Karpas-422 (cell line): Measurements from ENCODE around the gene PRDM8. TPM values are rescaled to one million over a fixed set of nuclear protein-coding genes. Genes with fewer than 3 reads are reported as not detected.

Experiments
- DNase-seq: peaks from one replicate; pipeline ENCODE4 v3.0.0-alpha.2; 2015
- H2AFZ ChIP-seq: fragments of 200-600 bp; sonication (generic); 2 replicates; pipeline ENCODE4 v1.6.1; 2014; ENCODE audit warnings: antibody characterized with exemption, low read length, mixed read lengths
- H3K27ac ChIP-seq: fragments of 200-600 bp; sonication (generic); 2 replicates; pipeline ENCODE4 v1.5.1; 2014; ENCODE audit warnings: mild to moderate bottlenecking, low read length, moderate library complexity
- H3K27me3 ChIP-seq: fragments of 200-600 bp; sonication (generic); 2 replicates; pipeline ENCODE4 v1.6.1; 2014; ENCODE audit warnings: low read length, mixed read lengths
- H3K36me3 ChIP-seq: fragments of 200-600 bp; sonication (generic); 2 replicates; pipeline ENCODE4 v1.6.1; 2014; ENCODE audit warnings: low read length, mixed read lengths; ENCODE audit not compliant: insufficient read depth
- H3K4me1 ChIP-seq: fragments of 200-600 bp; sonication (generic); 2 replicates; pipeline ENCODE4 v1.6.1; 2014; ENCODE audit warnings: mild to moderate bottlenecking, low read length, mixed read lengths
- H3K4me2 ChIP-seq: fragments of 200-600 bp; sonication (generic); 2 replicates; pipeline ENCODE4 v1.6.1; 2014; ENCODE audit warnings: low read length, low read depth, mild to moderate bottlenecking; ENCODE audit not compliant: poor library complexity, severe bottlenecking
- H3K4me3 ChIP-seq: fragments of 200-600 bp; sonication (generic); 2 replicates; pipeline ENCODE4 v1.5.1; 2014; ENCODE audit warnings: mild to moderate bottlenecking, antibody characterized with exemption, low read length, mixed read lengths
- H3K79me2 ChIP-seq: fragments of 200-600 bp; sonication (generic); 2 replicates; pipeline ENCODE4 v1.6.1; 2014; ENCODE audit warnings: mild to moderate bottlenecking, low read length, mixed read lengths
- H3K9ac ChIP-seq: fragments of 200-600 bp; sonication (generic); 2 replicates; pipeline ENCODE4 v1.6.0; 2014; ENCODE audit warnings: low read length
- H3K9me2 ChIP-seq: fragments of 200-600 bp; sonication (generic), shearing (Covaris generic); replicated peaks from 2 replicates; pipeline ENCODE4 v1.6.0; 2014; ENCODE audit warnings: mild to moderate bottlenecking, low read length, moderate library complexity; ENCODE audit not compliant: insufficient read depth
- H3K9me3 ChIP-seq: fragments of 300-700, 200-600 bp; sonication (generic); 2 replicates; pipeline ENCODE4 v1.6.1; 2014; ENCODE audit warnings: low read length, mixed read lengths
- H4K20me1 ChIP-seq: fragments of 200-600 bp; sonication (generic); 2 replicates; pipeline ENCODE4 v1.6.1; 2014; ENCODE audit warnings: mild to moderate bottlenecking, antibody characterized with exemption, low read length, low read depth; ENCODE audit not compliant: insufficient read depth
- total RNA-seq: library from RNA; depleted of rRNA; stranded (reverse); fragments of >200 nt; shearing (Covaris generic); gene quantifications from 2 replicates; pipeline ENCODE4 v1.2.3, GENCODE V29; 2014; ENCODE audit warnings: low replicate concordance

Gene PRDM8
- total RNA-seq, 1 experiment from 2014 or later: not detected

DNA sequence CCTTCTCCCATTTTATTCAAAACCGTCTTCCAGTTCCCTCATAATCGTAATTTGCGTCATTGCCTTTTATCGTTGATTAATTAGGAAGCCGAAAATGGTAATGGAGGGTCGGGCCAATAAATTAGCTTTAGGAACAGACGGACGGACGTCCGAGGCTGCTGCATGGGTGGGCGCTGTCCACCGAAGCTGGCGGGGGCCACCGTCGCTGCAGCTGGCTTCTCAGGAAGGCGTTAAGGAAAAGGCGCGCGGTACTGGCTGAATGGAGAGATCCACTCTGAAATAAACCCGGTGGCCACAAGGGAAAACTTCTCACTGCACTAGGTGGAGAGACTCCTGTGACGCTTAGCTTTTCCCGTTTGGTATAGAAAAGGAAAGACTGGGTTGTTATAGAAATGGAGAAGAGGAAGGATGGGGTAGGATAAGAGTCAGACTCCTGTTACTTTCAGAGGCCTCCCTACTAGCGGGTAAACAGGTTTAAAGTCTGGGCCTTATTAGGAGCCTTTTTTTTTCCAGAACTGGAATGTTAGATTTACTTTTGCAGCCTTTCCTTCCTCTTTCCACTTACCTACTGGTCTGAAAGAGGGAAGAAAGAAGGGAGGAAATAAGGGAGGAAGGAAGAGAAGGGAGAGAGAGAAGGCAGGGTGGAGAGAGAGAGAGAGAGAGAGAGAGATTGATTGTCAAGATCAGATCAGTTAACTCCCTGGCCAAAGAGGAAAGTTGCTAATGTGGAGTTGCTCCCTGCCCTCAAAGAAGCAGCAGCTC is 11.3 kb upstream of the PRDM8 start:
- H3K4me2 ChIP-seq: no peak overlapping the region
- no peaks in the 10 kb centered on the region for H3K36me3 ChIP-seq
- H2AFZ ChIP-seq: no peak overlapping the region
- H4K20me1 ChIP-seq: no peaks in the 10 kb centered on the region
- H3K9me2 ChIP-seq: no peaks in the 10 kb centered on the region
- no peaks in the 10 kb centered on the region for H3K4me1 ChIP-seq
- DNase-seq: no peak
- no peak overlapping the region for H3K9ac ChIP-seq
- no peaks in the 10 kb centered on the region for H3K9me3 ChIP-seq
- H3K27ac ChIP-seq: no peak overlapping the region
- no peak overlapping the region for H3K4me3 ChIP-seq
- H3K27me3 ChIP-seq: no peaks in the 10 kb centered on the region
- H3K79me2 ChIP-seq: no peaks in the 10 kb centered on the region

DNA sequence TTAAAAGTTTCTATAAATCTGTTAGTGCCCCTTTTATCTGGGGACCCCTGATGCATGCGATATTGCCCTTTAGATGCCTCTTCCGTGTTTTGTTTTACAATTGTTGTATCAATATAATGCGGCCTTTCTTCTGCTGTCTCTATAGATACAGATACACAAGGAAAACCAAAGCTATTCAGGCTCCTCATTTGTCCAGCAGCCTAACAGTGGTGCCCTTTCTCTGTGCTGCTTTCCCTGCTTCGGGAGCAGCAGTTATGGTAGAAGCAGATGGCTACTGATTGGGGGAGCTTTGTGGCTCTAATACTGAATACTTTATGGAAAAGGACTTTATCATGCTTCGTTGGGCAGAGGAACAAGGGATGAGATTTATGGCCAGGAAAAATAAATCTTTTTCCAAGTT is 10.6 kb upstream of the PRDM8 start:
- Histone ChIP-seq H3K27me3 (no peaks in the 10 kb centered on the region), H3K36me3 (no peaks in the 10 kb centered on the region), H3K9ac (no peak overlapping the region), H3K27ac (no peak overlapping the region), H3K9me3 (no peaks in the 10 kb centered on the region), H3K79me2 (no peaks in the 10 kb centered on the region), H3K9me2 (no peaks in the 10 kb centered on the region), H4K20me1 (no peaks in the 10 kb centered on the region), H3K4me2 (no peak overlapping the region), H3K4me1 (no peaks in the 10 kb centered on the region), H3K4me3 (no peak overlapping the region), H2AFZ (no peak overlapping the region)
- DNase-seq: no peak

DNA sequence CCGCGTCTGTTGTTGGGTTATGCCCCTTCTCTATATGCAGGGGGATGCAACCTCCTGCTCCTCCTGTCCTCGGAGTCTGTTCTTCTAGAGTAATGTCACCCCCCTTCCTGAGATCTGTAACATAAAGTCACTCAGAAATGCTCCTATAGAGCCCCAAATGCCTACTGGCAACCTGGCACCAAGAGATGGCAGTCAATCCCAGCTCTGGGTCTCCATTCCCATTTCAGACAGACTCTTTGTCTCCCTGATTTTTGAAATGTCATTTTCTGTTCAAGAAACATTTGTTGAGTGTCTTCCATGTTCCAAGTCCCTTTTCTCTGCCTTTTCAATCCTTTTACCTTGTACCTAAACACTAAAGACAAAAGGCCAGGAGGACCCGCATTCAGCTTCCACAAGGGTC is 9.6 kb upstream of the PRDM8 start:
- Histone ChIP-seq H3K27me3 (no peaks in the 10 kb centered on the region), H3K36me3 (no peaks in the 10 kb centered on the region), H3K9ac (no peak overlapping the region), H3K9me2 (no peaks in the 10 kb centered on the region), H3K4me3 (no peak overlapping the region), H3K9me3 (no peaks in the 10 kb centered on the region), H4K20me1 (no peaks in the 10 kb centered on the region), H2AFZ (no peak overlapping the region), H3K27ac (no peak overlapping the region), H3K4me1 (no peaks in the 10 kb centered on the region), H3K4me2 (no peak overlapping the region), H3K79me2 (no peaks in the 10 kb centered on the region)
- DNase-seq: no peak

DNA sequence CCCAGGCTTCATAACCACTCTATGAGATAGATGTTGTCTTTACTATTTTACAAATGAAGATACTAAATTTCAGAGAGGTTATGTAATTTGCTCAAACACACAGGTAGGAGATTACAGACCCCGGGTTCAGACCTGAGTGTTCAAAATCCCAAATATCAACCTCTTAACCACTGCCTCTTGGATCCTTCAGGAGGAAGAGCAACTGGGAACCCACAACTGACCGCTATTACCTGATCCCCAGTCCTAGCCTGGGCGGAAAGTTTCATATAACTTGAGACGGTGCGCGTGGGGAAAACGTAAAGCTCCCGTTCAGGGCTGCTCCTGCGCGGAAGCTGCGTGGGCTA is 8.9 kb upstream of the PRDM8 start:
- no peaks in the 10 kb centered on the region for H3K27me3 ChIP-seq
- H3K9ac ChIP-seq: no peak overlapping the region
- no peaks in the 10 kb centered on the region for H4K20me1 ChIP-seq
- H3K4me3 ChIP-seq: no peak overlapping the region
- no peaks in the 10 kb centered on the region for H3K36me3 ChIP-seq
- no peak overlapping the region for H3K27ac ChIP-seq
- no peaks in the 10 kb centered on the region for H3K79me2 ChIP-seq
- H3K4me1 ChIP-seq: no peaks in the 10 kb centered on the region
- no peak overlapping the region for H2AFZ ChIP-seq
- no peaks in the 10 kb centered on the region for H3K9me3 ChIP-seq
- H3K9me2 ChIP-seq: no peaks in the 10 kb centered on the region
- no peak overlapping the region for H3K4me2 ChIP-seq
- no peak for DNase-seq

- no peak overlapping the region for H3K27ac ChIP-seq
- no peak overlapping the region for H3K4me3 ChIP-seq
- no peak overlapping the region for H3K4me2 ChIP-seq
- H3K9me3 ChIP-seq: no peaks in the 10 kb centered on the region
- no peak overlapping the region for H3K9ac ChIP-seq
- no peaks in the 10 kb centered on the region for H3K9me2 ChIP-seq
- H3K4me1 ChIP-seq: no peaks in the 10 kb centered on the region
- no peaks in the 10 kb centered on the region for H3K36me3 ChIP-seq
- no peaks in the 10 kb centered on the region for H4K20me1 ChIP-seq
- DNase-seq: no peak
- no peak overlapping the region for H2AFZ ChIP-seq
- no peaks in the 10 kb centered on the region for H3K27me3 ChIP-seq
- H3K79me2 ChIP-seq: no peaks in the 10 kb centered on the region
These were observed 8.4 kb upstream of the PRDM8 start for GRCh38 chr4:80188801-80189458.

- Histone ChIP-seq H3K4me3 (no peak overlapping the region), H2AFZ (no peak overlapping the region), H3K79me2 (no peaks in the 10 kb centered on the region), H4K20me1 (no peaks in the 10 kb centered on the region), H3K27ac (no peak overlapping the region), H3K9me2 (no peaks in the 10 kb centered on the region), H3K4me2 (no peak overlapping the region), H3K9me3 (no peaks in the 10 kb centered on the region), H3K36me3 (no peaks in the 10 kb centered on the region), H3K27me3 (no peaks in the 10 kb centered on the region), H3K9ac (no peak overlapping the region), H3K4me1 (no peaks in the 10 kb centered on the region)
- no peak for DNase-seq
These were observed 7.7 kb upstream of the PRDM8 start for GRCh38 chr4:80189581-80189955.

- no peaks in the 10 kb centered on the region for H3K4me1 ChIP-seq
- no peak overlapping the region for H3K4me3 ChIP-seq
- no peak overlapping the region for H3K9ac ChIP-seq
- no peak overlapping the region for H2AFZ ChIP-seq
- no peaks in the 10 kb centered on the region for H3K27me3 ChIP-seq
- H3K79me2 ChIP-seq: no peaks in the 10 kb centered on the region
- H3K9me3 ChIP-seq: no peaks in the 10 kb centered on the region
- no peaks in the 10 kb centered on the region for H3K9me2 ChIP-seq
- DNase-seq: no peak
- H4K20me1 ChIP-seq: no peaks in the 10 kb centered on the region
- no peak overlapping the region for H3K27ac ChIP-seq
- H3K36me3 ChIP-seq: no peaks in the 10 kb centered on the region
- H3K4me2 ChIP-seq: no peak overlapping the region
These were observed 7.2 kb upstream of the PRDM8 start for GRCh38 chr4:80189956-80190677.

DNA sequence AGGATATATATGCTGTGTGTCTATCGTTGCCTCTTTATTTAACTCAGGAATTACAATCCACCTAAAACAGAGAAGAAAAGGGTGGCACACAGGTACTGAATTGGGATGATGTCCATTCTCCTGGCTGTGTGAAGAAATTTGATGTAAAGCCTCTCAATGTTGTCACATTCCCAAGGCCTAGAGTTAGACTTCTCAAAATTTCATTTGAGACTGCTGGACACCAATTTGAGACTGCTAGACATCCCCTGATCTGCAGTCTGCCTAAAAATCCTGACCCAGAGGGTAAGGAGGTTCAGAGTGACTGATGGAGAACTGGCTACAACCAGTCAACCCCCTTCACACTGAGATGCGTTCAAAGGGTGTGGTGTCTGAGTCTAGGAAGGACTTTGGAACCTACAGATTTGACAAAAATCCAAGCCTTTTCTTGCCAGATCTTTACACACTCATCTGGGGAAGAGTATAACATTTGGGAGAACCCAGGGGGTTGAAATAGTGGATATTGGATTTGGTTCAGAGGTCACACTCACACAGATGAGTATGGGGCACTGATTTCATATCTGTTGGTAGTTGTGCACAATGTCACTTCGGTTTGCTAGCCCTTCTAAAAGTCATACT is 4.9 kb upstream of the PRDM8 start:
- no peak overlapping the region for H3K9ac ChIP-seq
- H4K20me1 ChIP-seq: no peaks in the 10 kb centered on the region
- H3K4me1 ChIP-seq: no peaks in the 10 kb centered on the region
- no peak overlapping the region for H2AFZ ChIP-seq
- H3K4me2 ChIP-seq: no peak overlapping the region
- H3K27ac ChIP-seq: no peak overlapping the region
- H3K79me2 ChIP-seq: no peaks in the 10 kb centered on the region
- H3K36me3 ChIP-seq: no peaks in the 10 kb centered on the region
- no peaks in the 10 kb centered on the region for H3K9me2 ChIP-seq
- H3K9me3 ChIP-seq: no peaks in the 10 kb centered on the region
- H3K27me3 ChIP-seq: no peaks in the 10 kb centered on the region
- DNase-seq: no peak
- no peak overlapping the region for H3K4me3 ChIP-seq
